OCI-LY3 (cell line): ENCODE data around the gene MAZ.

Experiments used
- EZH2phosphoT487 ChIP-seq: fragments of 200-600 bp; shearing (Covaris generic); IDR thresholded peaks from 2 replicates; pipeline ENCODE4 v1.6.1; 2018; ENCODE audit warnings: antibody characterized with exemption, mixed run types, low read depth
- TF ChIP-seq, protein P1 (sequence below): fragments of 200-600, 300-600 bp; sonication (generic); IDR thresholded peaks from 2 replicates; pipeline ENCODE4 v1.5.1; 2014; ENCODE audit warnings: antibody characterized with exemption, low read length, low read depth

- TF ChIP-seq, protein P1, sequence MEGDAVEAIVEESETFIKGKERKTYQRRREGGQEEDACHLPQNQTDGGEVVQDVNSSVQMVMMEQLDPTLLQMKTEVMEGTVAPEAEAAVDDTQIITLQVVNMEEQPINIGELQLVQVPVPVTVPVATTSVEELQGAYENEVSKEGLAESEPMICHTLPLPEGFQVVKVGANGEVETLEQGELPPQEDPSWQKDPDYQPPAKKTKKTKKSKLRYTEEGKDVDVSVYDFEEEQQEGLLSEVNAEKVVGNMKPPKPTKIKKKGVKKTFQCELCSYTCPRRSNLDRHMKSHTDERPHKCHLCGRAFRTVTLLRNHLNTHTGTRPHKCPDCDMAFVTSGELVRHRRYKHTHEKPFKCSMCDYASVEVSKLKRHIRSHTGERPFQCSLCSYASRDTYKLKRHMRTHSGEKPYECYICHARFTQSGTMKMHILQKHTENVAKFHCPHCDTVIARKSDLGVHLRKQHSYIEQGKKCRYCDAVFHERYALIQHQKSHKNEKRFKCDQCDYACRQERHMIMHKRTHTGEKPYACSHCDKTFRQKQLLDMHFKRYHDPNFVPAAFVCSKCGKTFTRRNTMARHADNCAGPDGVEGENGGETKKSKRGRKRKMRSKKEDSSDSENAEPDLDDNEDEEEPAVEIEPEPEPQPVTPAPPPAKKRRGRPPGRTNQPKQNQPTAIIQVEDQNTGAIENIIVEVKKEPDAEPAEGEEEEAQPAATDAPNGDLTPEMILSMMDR, result no peak
- TF ChIP-seq EZH2phosphoT487, result no peak
Measured at GRCh38 chr16:29836623-29837022, 30.3 kb downstream of the MAZ start.
